ENCODE data around the gene CDH11.

CDH11 gene

GRCh38 chr16:64926476-64926875, 195.4 kb downstream of the CDH11 start:
- no peak overlapping the region for H3K27ac ChIP-seq
- DNase-seq (ENCODE audit: low read depth, low spot score): no peak

- H3K27ac ChIP-seq: no peak overlapping the region
- DNase-seq (ENCODE audit: low read depth, low spot score): no peak
These were observed 196.7 kb downstream of the CDH11 start for GRCh38 chr16:64925166-64925565.

- no peak overlapping the region for H3K27ac ChIP-seq
- no peak for DNase-seq (ENCODE audit: low read depth, low spot score)
These were observed 197.8 kb downstream of the CDH11 start for GRCh38 chr16:64924086-64924485.

GRCh38 chr16:64919929-64920607, 201.8 kb downstream of the CDH11 start:
- no peak overlapping the region for H3K27ac ChIP-seq
- no peak for DNase-seq (ENCODE audit: low read depth, low spot score)

GRCh38 chr16:64919141-64919540, 202.7 kb downstream of the CDH11 start:
- no peak for DNase-seq (ENCODE audit: low read depth, low spot score)
- no peak overlapping the region for H3K27ac ChIP-seq

GRCh38 chr16:64916051-64916450, 205.8 kb downstream of the CDH11 start:
- DNase-seq (ENCODE audit: low read depth, low spot score): no peak
- no peak overlapping the region for H3K27ac ChIP-seq

GRCh38 chr16:64910356-64910755, 211.5 kb downstream of the CDH11 start:
- DNase-seq (ENCODE audit: low read depth, low spot score): no peak
- H3K27ac ChIP-seq: no peak overlapping the region

- no peak overlapping the region for H3K27ac ChIP-seq
- DNase-seq (ENCODE audit: low read depth, low spot score): no peak
These were observed 214.0 kb downstream of the CDH11 start for GRCh38 chr16:64907844-64908243.

GRCh38 chr16:64903770-64904169, 218.1 kb downstream of the CDH11 start:
- DNase-seq (ENCODE audit: low read depth, low spot score): no peak
- no peak overlapping the region for H3K27ac ChIP-seq

- no peak for DNase-seq (ENCODE audit: low read depth, low spot score)
- H3K27ac ChIP-seq: no peak overlapping the region
These were observed 221.3 kb downstream of the CDH11 start for GRCh38 chr16:64900517-64900916.

GRCh38 chr16:64900019-64900418, 221.8 kb downstream of the CDH11 start:
- no peak for DNase-seq (ENCODE audit: low read depth, low spot score)
- no peak overlapping the region for H3K27ac ChIP-seq

- no peak overlapping the region for H3K27ac ChIP-seq
- no peak for DNase-seq (ENCODE audit: low read depth, low spot score)
These were observed 223.7 kb downstream of the CDH11 start for GRCh38 chr16:64898159-64898558.

All from epithelial cell of prostate (primary cell).